ENCODE data around the gene C9. TPM values are rescaled to one million over a fixed set of nuclear protein-coding genes. Genes with fewer than 3 reads are reported as not detected.

The C9 gene
- total RNA-seq, 1 donor from 2014 or later: not detected

GRCh38 chr5:39257554-39257953 lies 106.7 kb downstream of the C9 start:
- DNase-seq (ENCODE audit: low spot score): no peak
- TF ChIP-seq, protein P1, sequence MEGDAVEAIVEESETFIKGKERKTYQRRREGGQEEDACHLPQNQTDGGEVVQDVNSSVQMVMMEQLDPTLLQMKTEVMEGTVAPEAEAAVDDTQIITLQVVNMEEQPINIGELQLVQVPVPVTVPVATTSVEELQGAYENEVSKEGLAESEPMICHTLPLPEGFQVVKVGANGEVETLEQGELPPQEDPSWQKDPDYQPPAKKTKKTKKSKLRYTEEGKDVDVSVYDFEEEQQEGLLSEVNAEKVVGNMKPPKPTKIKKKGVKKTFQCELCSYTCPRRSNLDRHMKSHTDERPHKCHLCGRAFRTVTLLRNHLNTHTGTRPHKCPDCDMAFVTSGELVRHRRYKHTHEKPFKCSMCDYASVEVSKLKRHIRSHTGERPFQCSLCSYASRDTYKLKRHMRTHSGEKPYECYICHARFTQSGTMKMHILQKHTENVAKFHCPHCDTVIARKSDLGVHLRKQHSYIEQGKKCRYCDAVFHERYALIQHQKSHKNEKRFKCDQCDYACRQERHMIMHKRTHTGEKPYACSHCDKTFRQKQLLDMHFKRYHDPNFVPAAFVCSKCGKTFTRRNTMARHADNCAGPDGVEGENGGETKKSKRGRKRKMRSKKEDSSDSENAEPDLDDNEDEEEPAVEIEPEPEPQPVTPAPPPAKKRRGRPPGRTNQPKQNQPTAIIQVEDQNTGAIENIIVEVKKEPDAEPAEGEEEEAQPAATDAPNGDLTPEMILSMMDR (IDR thresholded peaks at IDR 0.05): no peak
- Mint-ChIP-seq H3K27ac (ENCODE audit: unreplicated experiment) (no peak overlapping the region), H3K9me3 (ENCODE audit: low read depth) (no peaks in the 10 kb centered on the region), H3K4me3 (ENCODE audit: unreplicated experiment) (no peak overlapping the region), H3K4me1 (ENCODE audit: low read depth) (no peaks in the 10 kb centered on the region), H3K27me3 (ENCODE audit: low read depth) (peaks cover 24% of the 10 kb centered on the region), H3K36me3 (ENCODE audit: low read depth) (no peaks in the 10 kb centered on the region)

GRCh38 chr5:39256477-39257235 lies 107.6 kb downstream of the C9 start:
- no peak overlapping the region for H3K27ac Mint-ChIP-seq (ENCODE audit: unreplicated experiment)
- H3K27me3 Mint-ChIP-seq (ENCODE audit: low read depth): peaks cover 24% of the 10 kb centered on the region
- TF ChIP-seq, protein P1 (IDR thresholded peaks at IDR 0.05): no peak
- H3K9me3 Mint-ChIP-seq (ENCODE audit: low read depth): no peaks in the 10 kb centered on the region
- H3K36me3 Mint-ChIP-seq (ENCODE audit: low read depth): no peaks in the 10 kb centered on the region
- no peaks in the 10 kb centered on the region for H3K4me1 Mint-ChIP-seq (ENCODE audit: low read depth)
- no peak overlapping the region for H3K4me3 Mint-ChIP-seq (ENCODE audit: unreplicated experiment)
- no peak for DNase-seq (ENCODE audit: low spot score)

DNA sequence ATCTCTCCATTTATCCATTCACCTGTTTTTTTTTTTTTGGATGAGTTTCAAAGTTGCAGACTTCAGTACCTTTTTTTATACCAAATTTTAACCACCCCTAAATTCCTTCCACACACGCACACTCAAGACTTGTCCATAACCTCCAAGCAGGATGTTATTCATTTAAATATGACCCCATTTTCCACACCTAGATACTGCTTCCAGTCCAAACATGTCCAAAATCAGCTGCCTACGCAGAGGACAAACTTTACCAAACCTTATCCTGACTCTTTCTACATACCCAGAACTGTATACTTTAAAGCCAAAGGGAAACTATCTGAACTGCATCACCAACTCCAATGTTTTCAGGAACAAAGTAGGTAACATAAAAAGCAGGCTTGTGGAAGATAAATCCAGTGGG lies 108.9 kb downstream of the C9 start:
- peaks cover 28% of the 10 kb centered on the region for H3K27me3 Mint-ChIP-seq (ENCODE audit: low read depth)
- H3K36me3 Mint-ChIP-seq (ENCODE audit: low read depth): no peaks in the 10 kb centered on the region
- no peak overlapping the region for H3K4me3 Mint-ChIP-seq (ENCODE audit: unreplicated experiment)
- TF ChIP-seq, protein P1 (IDR thresholded peaks at IDR 0.05): no peak
- H3K4me1 Mint-ChIP-seq (ENCODE audit: low read depth): no peaks in the 10 kb centered on the region
- H3K27ac Mint-ChIP-seq (ENCODE audit: unreplicated experiment): no peak overlapping the region
- H3K9me3 Mint-ChIP-seq (ENCODE audit: low read depth): no peaks in the 10 kb centered on the region
- no peak for DNase-seq (ENCODE audit: low spot score)

GRCh38 chr5:39254671-39255070 lies 109.6 kb downstream of the C9 start:
- TF ChIP-seq, protein P1 (IDR thresholded peaks at IDR 0.05): no peak
- Mint-ChIP-seq H3K27me3 (ENCODE audit: low read depth) (peaks cover 34% of the 10 kb centered on the region), H3K4me1 (ENCODE audit: low read depth) (no peaks in the 10 kb centered on the region), H3K36me3 (ENCODE audit: low read depth) (no peaks in the 10 kb centered on the region), H3K4me3 (ENCODE audit: unreplicated experiment) (no peak overlapping the region), H3K27ac (ENCODE audit: unreplicated experiment) (no peak overlapping the region), H3K9me3 (ENCODE audit: low read depth) (no peaks in the 10 kb centered on the region)
- no peak for DNase-seq (ENCODE audit: low spot score)

- Mint-ChIP-seq H3K4me1 (ENCODE audit: low read depth) (no peaks in the 10 kb centered on the region), H3K27me3 (ENCODE audit: low read depth) (peaks cover 33% of the 10 kb centered on the region), H3K27ac (ENCODE audit: unreplicated experiment) (no peak overlapping the region), H3K36me3 (ENCODE audit: low read depth) (no peaks in the 10 kb centered on the region), H3K4me3 (ENCODE audit: unreplicated experiment) (no peak overlapping the region), H3K9me3 (ENCODE audit: low read depth) (no peaks in the 10 kb centered on the region)
- no peak for DNase-seq (ENCODE audit: low spot score)
- TF ChIP-seq, protein P1 (IDR thresholded peaks at IDR 0.05): no peak
Measured at GRCh38 chr5:39253196-39253595, 111.1 kb downstream of the C9 start.
